WI38 (cell line): ENCODE measurements around the gene TMEM60.

Source experiments
- H3K4me3 ChIP-seq: 2 replicates; pipeline ENCODE4 v1.5.1; 2011; ENCODE audit warnings: low read depth, mild to moderate bottlenecking, control low read depth, low read length
- CTCF ChIP-seq: IDR thresholded peaks from 2 replicates; pipeline ENCODE4 v1.5.1; 2012; ENCODE audit warnings: low read depth, mild to moderate bottlenecking, control low read depth, low read length

TMEM60 gene

DNA sequence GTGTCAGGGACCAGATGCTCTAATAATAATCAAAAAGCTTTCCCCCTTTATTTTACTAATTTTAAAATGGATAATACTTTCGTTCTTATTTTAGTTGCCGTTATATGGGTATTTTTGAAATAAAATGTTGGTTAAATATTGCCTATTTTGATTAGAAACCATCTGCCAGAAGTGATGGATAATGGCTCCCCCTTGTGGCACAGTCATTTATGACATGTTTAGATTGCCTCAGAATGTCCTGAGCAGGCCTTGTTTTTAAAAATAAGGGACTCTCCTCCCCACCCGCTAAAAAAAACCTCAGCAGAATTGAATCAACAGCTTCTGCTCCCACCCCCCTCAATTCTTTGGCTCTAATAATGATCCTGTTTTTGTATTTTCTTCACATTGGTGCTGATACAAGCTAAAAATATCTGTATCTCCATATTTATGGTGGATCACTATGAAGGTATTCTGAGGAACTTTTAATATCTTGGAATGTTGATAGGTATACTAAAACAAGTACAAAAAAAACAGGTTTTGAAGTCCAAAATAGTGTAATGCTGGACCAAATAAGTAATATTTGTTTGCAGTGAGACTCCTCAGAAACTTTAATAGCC is 38.8 kb downstream of the TMEM60 start:
- no peak overlapping the region for H3K4me3 ChIP-seq
- peak; percentile 56; the same call in 1 of the 2 replicates for TF ChIP-seq CTCF

DNA sequence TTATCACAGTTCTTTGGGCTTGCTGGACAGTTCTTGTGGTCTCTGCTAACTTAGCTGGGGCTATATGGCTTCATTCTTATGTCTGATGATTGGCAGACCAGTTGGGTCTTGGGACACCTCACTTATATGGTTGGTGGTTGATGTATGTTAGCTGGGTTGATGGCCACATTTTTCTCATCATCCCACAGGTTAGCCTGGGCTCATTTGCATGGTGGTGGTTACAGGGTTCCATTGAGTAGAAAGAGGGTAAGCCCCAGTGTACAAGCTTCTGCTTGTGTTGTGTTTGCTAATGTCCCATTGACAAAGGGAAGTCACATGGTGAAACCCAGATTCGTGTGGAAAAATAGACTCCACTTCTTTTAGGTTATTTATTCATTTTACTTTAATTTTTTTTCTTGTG is 40.6 kb downstream of the TMEM60 start:
- TF ChIP-seq CTCF = no peak
- H3K4me3 ChIP-seq = no peak overlapping the region

- no peak for TF ChIP-seq CTCF
- H3K4me3 ChIP-seq = no peak overlapping the region
Measured at GRCh38 chr7:77753173-77753572, 45.1 kb downstream of the TMEM60 start.

DNA sequence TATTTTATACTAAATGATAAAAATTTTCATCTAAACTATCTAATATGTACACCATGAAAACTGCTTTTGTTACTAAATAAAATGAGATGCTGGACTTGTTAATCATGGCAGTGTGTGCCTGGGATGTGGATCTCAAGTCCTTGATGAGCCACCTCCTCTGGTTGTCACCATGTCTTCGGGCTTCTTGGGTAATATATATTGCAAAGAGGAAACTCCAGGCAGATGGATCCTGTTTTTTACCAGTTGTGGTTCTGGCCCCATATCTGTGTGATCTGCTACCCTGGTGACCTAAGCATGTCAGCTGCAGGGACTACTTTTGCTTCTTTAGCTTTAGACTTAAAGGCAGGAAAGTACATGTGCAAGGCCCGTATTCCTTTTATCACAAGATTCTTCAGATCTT is 46.2 kb downstream of the TMEM60 start:
- H3K4me3 ChIP-seq = no peak overlapping the region
- no peak for TF ChIP-seq CTCF

- TF ChIP-seq CTCF = no peak
- H3K4me3 ChIP-seq = no peak overlapping the region
Measured at GRCh38 chr7:77747718-77748117, 50.5 kb downstream of the TMEM60 start.

- no peak for TF ChIP-seq CTCF
- no peak overlapping the region for H3K4me3 ChIP-seq
Measured at GRCh38 chr7:77747178-77747577, 51.1 kb downstream of the TMEM60 start.

GRCh38 chr7:77746824-77747165 is 51.4 kb downstream of the TMEM60 start:
- H3K4me3 ChIP-seq = no peak overlapping the region
- TF ChIP-seq CTCF = no peak
